D721Med (cell line): ENCODE measurements around the gene DUSP9.

Source experiments
- DNase-seq: peaks from one replicate; pipeline ENCODE4 v3.0.0; 2011; ENCODE audit warnings: low spot score; ENCODE audit not compliant: insufficient read length
- FAIRE-seq: peaks from 2 replicates; lab custom pipeline; 2011; peaks lifted over from hg19 to GRCh38; lab: Jason Lieb, UNC
- CTCF ChIP-seq: IDR thresholded peaks from 2 replicates; pipeline ENCODE4 v1.5.1; 2012; ENCODE audit warnings: mild to moderate bottlenecking, control low read depth; ENCODE audit not compliant: insufficient read depth; ENCODE audit errors: missing control alignments

The DUSP9 gene

GRCh38 chrX:153647461-153648357 is 706 bp downstream of the DUSP9 start:
- no peak for DNase-seq
- no peak for FAIRE-seq
- no peak for TF ChIP-seq CTCF

GRCh38 chrX:153648358-153649177 is 1.6 kb downstream of the DUSP9 start:
- FAIRE-seq (no peak), DNase-seq (no peak)
- no peak for TF ChIP-seq CTCF

GRCh38 chrX:153649178-153649914 is 2.3 kb downstream of the DUSP9 start:
- DNase-seq (peak; percentile 87), FAIRE-seq (no peak)
- TF ChIP-seq CTCF: peak; percentile 45

GRCh38 chrX:153649915-153650782 is 3.1 kb downstream of the DUSP9 start:
- no peak for TF ChIP-seq CTCF
- DNase-seq (no peak), FAIRE-seq (no peak)

- no peak for DNase-seq
- FAIRE-seq: no peak
- no peak for TF ChIP-seq CTCF
These were observed 4.0 kb downstream of the DUSP9 start for GRCh38 chrX:153650959-153651358.

- TF ChIP-seq CTCF: no peak
- FAIRE-seq (no peak), DNase-seq (no peak)
These were observed 4.6 kb downstream of the DUSP9 start for GRCh38 chrX:153651540-153652079.
